GM21526 (cell line): ENCODE measurements around the gene CHCHD6.

Source experiments
- ATAC-seq: cut with Tn5 transposase; IDR thresholded peaks from one replicate; pipeline ENCODE4 v1.9.1; 2021; ENCODE audit warnings: moderate library complexity; ENCODE audit not compliant: unreplicated experiment, low FRiP score

The CHCHD6 gene

GRCh38 chr3:127000761-127001160 lies 296.7 kb downstream of the CHCHD6 start:
- no peak for ATAC-seq

DNA sequence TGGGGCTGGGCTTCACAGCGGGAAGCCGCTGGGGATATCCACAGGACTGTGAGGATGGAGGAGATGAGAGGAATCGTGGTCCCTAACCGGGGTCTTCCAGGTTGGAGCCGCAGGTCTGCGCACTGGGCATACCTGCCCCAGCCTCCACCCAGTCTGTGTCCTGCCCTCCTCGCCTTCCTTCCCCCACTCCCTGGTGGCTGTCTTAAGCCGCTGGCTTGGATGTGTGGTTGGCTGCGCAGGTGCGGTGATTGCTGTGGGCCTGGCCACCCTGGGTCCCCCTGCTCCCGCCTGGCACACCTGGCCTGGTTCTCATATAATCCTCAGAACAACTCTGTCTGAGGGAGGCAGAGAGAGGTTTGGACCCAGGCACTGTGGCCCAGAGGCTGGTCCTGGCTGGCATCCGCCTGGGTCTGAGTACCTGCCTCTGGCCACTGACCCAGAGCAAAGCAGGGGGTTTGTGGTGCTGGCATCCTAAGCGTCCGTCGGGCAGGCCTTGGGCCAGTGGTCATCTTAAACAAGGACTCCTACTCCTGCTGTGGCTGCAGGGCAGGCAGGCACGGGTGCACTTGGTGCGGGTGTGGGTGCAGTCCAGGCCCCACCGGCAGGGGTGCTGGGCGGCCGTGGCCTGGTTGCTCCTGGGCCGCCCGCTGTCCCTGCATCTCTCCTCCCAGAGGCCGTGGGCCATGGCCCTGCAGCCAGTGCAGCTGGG lies 297.6 kb downstream of the CHCHD6 start:
- no peak for ATAC-seq

DNA sequence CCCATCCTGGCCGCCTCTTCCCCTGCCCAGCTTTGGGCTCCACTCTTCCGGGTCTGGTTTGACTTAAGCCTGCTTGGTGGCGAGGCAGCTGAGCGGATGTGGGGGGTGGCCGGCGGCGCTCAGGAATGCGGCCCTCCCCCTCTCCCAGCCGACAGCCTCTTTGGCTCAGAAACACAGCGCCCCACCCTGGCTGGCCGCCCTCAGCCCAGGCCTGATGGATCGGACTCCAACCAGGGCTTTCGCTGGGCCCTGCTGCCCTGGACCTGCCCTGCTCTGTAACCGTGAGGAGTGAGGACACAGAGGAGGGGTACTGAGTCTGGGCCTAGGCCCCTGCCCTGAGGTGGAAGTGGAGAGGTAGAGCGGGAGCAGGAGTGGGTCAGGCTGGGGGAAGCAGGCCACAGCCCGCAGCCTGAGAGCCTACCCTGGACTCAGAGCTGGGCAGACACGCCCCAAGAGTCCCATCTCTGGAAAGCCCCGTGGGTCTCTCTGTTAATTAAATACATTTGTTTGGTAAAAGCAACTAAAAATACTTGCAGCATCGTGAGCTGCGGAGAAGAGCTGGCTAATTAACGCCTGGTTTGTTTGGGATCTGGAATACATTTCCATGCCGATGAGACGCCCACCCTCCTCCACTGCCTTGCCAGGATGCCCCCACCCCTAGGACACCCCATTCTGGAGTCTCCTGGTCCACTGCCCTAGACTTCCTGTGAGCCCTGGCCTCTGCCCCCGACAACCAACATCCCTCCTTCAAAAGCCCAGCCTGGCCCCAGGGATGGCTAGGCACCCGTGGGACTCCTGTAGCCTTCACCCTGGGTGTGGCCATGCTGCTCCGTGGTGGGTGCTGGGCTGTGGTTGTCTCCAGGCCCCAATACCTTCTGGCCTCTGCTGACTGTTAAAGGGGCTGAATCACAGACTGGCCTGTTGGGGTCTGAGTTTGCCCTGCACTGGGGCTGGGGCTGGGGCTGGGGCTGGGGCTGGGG lies 298.4 kb downstream of the CHCHD6 start:
- no peak for ATAC-seq

- no peak for ATAC-seq
These were observed 299.1 kb downstream of the CHCHD6 start for GRCh38 chr3:127003175-127003555.

- no peak for ATAC-seq
These were observed 299.7 kb downstream of the CHCHD6 start for GRCh38 chr3:127003601-127004280.

DNA sequence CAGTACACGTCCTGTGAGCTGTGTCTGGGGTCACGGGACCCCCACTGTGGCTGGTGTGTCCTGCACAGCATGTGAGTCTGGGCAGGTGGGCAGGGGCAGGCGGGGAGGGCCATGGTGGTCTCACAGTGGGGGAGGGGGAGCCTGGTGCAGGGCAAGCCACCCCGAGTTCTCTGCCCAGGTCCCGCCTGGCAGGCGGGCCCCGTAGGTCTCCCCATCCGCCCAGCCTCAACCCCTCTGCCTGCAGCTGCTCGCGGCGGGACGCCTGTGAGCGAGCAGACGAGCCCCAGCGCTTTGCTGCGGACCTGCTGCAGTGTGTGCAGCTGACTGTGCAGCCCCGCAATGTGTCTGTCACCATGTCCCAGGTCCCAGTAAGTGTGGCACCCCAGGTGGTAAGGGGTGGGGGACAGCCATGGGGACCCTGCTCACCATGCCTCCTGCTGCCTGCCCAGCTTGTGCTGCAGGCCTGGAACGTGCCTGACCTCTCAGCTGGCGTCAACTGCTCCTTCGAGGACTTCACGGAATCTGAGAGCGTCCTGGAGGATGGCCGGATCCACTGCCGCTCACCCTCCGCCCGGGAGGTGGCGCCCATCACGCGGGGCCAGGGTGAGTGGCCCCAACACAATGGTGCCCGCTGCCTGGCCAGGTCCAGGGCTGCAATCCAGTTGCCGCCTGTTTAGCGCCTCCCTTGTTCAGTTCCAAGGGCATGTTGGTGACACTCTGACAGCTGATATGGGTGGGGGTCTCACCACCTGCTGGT lies 300.8 kb downstream of the CHCHD6 start:
- no peak for ATAC-seq

GRCh38 chr3:127005864-127006500 lies 301.9 kb downstream of the CHCHD6 start:
- no peak for ATAC-seq

DNA sequence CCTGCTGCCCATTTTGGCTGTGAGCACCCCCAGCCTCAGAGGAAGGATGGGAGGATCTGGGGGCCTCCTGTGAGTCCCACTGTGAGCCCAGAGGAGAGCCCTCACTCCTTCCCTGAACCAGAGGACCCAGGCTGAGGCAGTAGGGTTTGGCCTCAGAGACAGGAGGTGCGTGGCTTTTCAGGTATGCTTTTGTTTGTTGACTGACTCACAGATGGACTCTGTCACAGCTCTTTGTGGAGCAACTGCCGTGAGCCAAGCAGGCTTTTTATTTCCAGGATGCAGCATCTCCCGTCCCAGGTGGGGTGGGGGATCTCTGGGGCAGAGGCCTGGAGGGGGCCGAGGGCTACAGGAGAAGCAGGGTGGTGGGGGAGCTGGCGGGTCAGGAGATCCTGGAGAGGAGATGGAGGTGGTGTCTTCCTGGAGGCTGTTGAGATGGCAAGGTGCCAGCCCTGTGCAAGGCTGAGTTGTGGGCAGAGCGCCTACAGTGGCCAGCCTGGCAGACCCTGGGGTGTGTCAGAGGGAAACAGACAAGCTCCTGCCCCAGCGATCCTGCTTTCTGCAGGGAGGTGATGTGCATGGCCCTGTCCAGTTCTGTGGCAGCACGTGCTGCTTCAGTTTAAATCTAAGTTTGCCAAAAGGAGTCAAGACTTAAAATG lies 302.9 kb downstream of the CHCHD6 start:
- no peak for ATAC-seq

DNA sequence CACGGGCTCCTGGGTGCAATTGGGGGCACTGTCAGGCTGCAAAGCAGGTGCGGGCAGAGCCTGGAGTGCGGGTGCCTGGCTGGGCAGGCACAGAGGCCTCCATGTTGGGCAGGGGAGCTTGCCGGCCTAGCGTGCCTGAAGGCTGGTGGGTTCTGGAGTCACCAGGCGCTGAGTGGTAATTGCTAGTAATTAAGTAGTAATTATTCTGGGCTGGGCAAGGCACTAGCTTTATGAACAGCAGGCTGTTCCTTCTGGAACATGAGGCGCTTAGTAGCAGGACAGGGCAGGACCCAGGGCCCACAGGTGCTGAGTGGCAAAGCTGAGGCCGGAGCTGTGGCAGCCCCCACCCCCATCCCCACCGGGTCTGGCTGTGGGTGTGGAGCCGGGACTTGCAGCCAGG lies 304.2 kb downstream of the CHCHD6 start:
- no peak for ATAC-seq

DNA sequence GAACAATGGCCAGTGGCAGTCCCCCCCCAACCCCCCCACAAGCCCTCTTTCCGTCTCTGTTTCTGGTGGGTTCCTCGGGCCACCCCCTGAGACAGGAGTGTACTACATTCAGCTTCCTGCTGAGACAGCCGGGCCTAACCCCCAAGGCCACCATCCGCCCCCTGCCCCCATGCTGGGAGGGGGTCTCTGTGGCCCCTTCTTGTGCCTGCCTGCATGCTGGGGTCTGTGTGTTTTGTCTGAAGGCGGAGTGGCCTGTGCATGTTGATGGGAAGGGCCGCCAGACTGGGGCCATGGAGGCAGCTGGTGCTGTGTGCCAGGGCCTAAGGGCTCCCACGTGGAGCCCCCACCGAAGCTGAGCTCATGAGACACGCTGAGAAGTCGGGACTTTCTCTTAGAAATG lies 305.5 kb downstream of the CHCHD6 start:
- ATAC-seq: no peak
